Motor neuron (in vitro differentiated cells): ENCODE data around the gene PLCH2. TPM values are rescaled to one million over a fixed set of nuclear protein-coding genes. Genes with fewer than 3 reads are reported as not detected.

Source experiments
- ATAC-seq, 8 experiments: fragments of 200-7000 bp; cut with Tn5 transposase; replicated peaks in 6 of 8; 2 replicates each; pipeline ENCODE4 v1.8.0; 2021; ENCODE audit warnings: mild to moderate bottlenecking in 8 of 8, moderate library complexity in 8 of 8
- H3K27ac ChIP-seq, 2 donors: fragments of 250-450 bp; sonication (Bioruptor Pico); 2 replicates each; pipeline ENCODE4 v1.9.0; 2021; ENCODE audit warnings: antibody characterized with exemption in 2 of 2, mild to moderate bottlenecking in 2 of 2, moderate library complexity in 1 of 2
- H3K4me1 ChIP-seq, 2 donors: fragments of 250-450 bp; sonication (Bioruptor Pico); replicated peaks in 1 of 2; 2 replicates each; pipeline ENCODE4 v1.6.1; 2021; ENCODE audit warnings: antibody characterized with exemption in 2 of 2, mild to moderate bottlenecking in 2 of 2, moderate library complexity in 1 of 2
- H3K4me3 ChIP-seq, 5 donors: fragments of 250-450 bp; sonication (Bioruptor Pico); 2 replicates each; pipeline ENCODE4 v1.9.0; 2021; ENCODE audit warnings: antibody characterized with exemption in 5 of 5, mild to moderate bottlenecking in 5 of 5, moderate library complexity in 4 of 5
- WGBS, 10 experiments: fragments of 450-650 bp; shearing (Covaris generic); methylation state at CpG; one replicate each; pipeline ENCODE4 v1.0.0; 2022; 5-methylcytosine and 5-hydroxymethylcytosine counted together
- in situ Hi-C, 9 experiments: fragments of 400-800 bp; cut with MboI; loops; one replicate each; pipeline ENCODE4 v1.15.0; 2021; ENCODE audit warnings: low sequenced_read_pairs in 9 of 9, low pct_unique_long_range_greater_than_20kb in 2 of 9; ENCODE audit not compliant: unreplicated experiment in 9 of 9
- total RNA-seq, 8 experiments: library from RNA; unstranded; fragments of 300-600 nt; gene quantifications; 2 replicates each; pipeline versions ENCODE4 v1.2.3 to v1.2.4, GENCODE V29; 2022

PLCH2 gene
- total RNA-seq, 8 experiments from 2014 or later, result 0.51 to 7.4 (median 4.9) TPM

DNA sequence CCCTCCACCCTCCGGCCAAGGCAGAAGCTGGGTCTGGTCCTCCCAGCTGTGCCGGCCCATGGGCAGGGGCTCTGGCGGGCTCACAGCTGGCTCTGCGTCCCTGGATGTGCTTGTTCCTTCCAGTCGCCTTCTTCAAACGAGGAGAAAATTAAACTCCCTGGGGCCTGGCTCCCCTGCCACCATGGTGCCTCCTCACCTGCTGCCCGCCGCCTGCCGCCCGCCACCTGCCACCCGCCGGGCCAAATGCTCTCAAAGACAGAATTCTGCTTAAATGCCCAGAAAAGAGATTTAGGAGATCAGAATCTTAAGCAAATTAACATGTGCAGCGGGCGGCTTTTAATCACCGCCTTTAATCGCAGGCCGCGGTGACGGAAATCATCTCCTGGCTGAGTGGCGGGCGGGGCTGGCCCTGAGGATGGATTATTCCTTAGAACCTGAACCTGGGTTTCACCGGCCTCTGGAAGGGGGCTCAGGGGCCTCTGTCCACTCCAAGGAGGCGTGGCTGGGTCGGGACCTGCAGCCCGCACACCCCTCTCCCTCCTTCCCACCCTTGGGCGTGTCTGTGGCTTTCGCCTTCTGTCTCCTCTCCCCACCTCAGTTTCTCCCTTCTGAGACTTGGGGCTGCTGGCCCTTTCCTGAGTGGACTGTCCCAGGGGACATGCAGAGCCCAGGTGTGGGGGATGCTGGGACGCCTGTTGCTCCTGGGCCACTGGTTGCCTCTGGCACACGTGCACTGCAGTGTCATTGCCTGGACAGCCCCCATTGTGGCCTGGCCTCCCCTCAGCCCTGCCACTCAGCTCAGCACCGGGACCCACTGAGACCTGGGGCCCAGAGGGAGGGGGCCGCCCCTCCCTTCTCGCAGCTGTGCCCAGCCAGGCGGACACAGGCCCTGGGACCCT is 10.5 kb upstream of the PLCH2 start:
- no peak for ATAC-seq
- in situ Hi-C loops, result no loop called here
- Histone ChIP-seq H3K4me1 (peaks cover 78 to 89% of the 10 kb centered on the region in 2 donors), H3K4me3 (no peak overlapping the region), H3K27ac (no peak overlapping the region)
- 30 to 80% (median 71%) methylated on average over 2 to 17 of the region's 33 CpGs; no CpG with 5 or more reads in 4 of the 10 experiments for WGBS, 10 experiments

DNA sequence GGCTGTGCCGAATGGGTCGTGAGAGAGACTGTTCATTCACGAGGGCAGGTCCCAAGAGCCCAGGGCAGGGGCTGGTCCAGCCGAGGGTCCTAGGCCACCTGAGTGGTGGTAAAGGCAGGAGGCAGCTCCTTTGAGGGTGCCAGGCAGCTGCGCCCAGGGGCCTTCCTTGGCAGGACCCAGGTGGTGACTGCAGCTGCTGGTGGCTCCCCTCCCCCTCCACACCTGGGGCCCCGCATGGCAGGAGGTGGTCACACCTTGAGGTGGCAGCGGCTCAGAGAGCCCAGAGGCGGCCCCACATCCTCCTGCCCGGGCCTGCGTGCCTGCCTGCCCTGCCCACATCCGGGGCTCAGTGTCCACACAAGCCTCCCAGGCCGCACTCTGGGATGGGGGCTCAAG is 9.8 kb upstream of the PLCH2 start:
- in situ Hi-C loops, result no loop called here
- 60 to 100% (median 67%) methylated on average over 1 to 7 of the region's 12 CpGs; no CpG with 5 or more reads in 6 of the 10 experiments for WGBS, 10 experiments
- Histone ChIP-seq H3K4me3 (no peak overlapping the region), H3K27ac (peak overlapping the region in 1 of 2 donors; percentile 5), H3K4me1 (peaks cover 84 to 90% of the 10 kb centered on the region in 2 donors)
- ATAC-seq, result no peak

- Histone ChIP-seq H3K4me1 (peaks cover 92% of the 10 kb centered on the region in 2 donors), H3K4me3 (peak overlapping the region; percentile 21 to 42 (median 37)), H3K27ac (peak overlapping the region in 1 of 2 donors; percentile 5)
- in situ Hi-C loops, result no loop called here
- peak in 7 of 8 experiments; percentile 13 to 67 (median 26) for ATAC-seq
- 0% methylated on average over 10 of the region's 30 CpGs; no CpG with 5 or more reads in 9 of the 10 experiments for WGBS, 10 experiments
Measured at GRCh38 chr1:2466958-2467554, 9.0 kb upstream of the PLCH2 start.

DNA sequence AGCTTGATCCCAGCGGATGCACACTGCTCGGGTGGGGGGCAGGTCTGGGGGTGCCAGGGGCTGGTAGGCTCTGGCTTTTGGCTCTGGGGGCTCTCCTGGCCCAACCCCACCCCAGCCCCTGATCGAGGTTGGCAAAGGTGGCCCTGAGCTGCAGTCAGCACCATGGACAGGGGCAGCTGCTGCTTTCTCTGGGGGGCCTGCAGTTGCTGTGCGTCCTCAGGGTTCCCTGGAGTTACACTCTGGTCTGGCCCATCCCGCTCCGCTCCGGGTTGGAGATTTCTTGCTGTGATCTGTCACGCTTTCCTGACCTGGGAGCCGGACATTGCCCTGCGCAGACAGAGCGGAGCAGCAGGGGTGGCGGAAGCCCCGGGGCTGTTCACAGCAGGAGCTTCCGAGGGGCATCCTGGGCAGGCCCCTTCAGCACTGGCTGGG is 8.0 kb upstream of the PLCH2 start:
- ATAC-seq, result peak in 3 of 8 experiments; percentile 15 to 64 (median 29)
- in situ Hi-C loops, result no loop called here
- Histone ChIP-seq H3K27ac (no peak overlapping the region), H3K4me1 (peaks cover 94 to 95% of the 10 kb centered on the region in 2 donors), H3K4me3 (peak overlapping the region in 1 of 5 donors; percentile 26)
- 26 to 60% (median 34%) methylated on average over 1 to 12 of the region's 14 CpGs; no CpG with 5 or more reads in 7 of the 10 experiments for WGBS, 10 experiments

DNA sequence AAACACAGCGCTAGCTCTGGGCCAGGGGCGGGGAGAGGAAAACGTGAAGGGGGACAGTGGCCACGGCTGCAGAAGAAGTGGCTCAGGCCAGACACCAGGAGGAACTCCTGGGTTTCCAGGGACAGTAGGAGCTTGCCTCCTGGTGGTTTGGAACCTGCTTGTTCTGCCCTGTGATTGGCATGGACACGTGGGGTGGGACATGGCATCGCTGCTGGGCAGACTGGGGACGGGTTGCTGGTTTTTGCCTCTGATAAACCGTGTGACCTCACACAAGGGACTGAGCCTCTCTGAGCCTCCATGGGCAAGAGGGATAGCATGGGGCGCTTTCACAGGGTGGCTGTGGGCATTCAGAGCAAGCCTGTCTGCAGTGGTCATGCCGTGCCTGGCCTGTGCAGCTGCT is 7.5 kb upstream of the PLCH2 start:
- no peak for ATAC-seq
- Histone ChIP-seq H3K4me1 (peaks cover 94 to 95% of the 10 kb centered on the region in 2 donors), H3K27ac (no peak overlapping the region), H3K4me3 (no peak overlapping the region)
- in situ Hi-C loops, result no loop called here
- 40 to 75% methylated on average over 2 to 7 of the region's 10 CpGs; no CpG with 5 or more reads in 8 of the 10 experiments for WGBS, 10 experiments

GRCh38 chr1:2469103-2469940 is 6.8 kb upstream of the PLCH2 start:
- Histone ChIP-seq H3K27ac (no peak overlapping the region), H3K4me1 (peaks cover 94 to 95% of the 10 kb centered on the region in 2 donors), H3K4me3 (no peak overlapping the region)
- 0 to 71% (median 47%) methylated on average over 3 to 16 of the region's 25 CpGs; no CpG with 5 or more reads in 7 of the 10 experiments for whole genome bisulfite sequencing, 10 experiments
- ATAC-seq, result no peak
- in situ Hi-C loops, result no loop called here

DNA sequence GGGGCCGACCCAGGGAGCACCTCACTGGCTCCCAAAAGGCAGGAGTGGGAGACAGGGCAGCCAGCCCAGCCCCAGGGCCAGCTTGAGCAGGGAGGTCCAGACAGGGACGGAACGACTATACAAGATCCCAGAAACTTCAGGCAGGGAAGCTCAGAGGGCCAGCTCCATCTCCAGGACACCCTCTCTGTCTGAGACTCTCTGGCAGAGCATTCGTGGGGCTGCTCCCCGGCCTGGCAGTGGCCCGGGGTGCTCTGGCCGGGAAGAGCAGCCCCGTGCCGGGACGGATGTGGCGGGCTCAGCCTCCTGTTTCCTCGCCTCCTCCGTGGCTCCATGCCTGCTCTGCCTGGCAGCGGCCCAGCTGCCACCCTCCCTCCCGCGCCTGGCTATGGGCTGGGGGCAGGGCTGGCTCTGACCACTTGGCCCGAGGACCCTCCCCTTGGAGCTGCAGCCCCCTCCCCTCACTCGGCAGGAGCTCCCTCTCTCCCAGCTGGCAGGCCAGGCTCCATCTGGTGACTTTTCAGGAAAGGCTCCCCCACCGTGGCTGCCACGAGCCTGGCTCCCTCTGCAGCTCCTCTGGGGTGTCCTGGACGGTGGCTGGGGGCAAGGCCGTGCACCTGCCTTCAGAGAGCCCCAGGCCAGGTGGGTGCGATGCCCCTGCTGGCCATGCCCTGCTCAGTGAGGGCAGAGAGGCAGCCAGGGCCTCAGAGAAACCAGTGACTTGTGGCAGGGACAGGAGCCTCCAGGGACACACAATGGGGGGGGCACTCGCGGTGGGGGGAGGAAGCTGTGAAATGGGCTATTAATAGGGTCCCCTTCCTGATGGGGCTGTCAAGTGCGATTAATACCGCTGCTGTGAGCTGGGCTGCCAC is 5.6 kb upstream of the PLCH2 start:
- no peak overlapping the region for H3K4me3 ChIP-seq
- H3K4me1 ChIP-seq, result peaks cover 100% of the 10 kb centered on the region in 2 donors
- WGBS, 10 experiments, result 40 to 80% (median 61%) methylated on average over 1 to 5 of the region's 27 CpGs; no CpG with 5 or more reads in 7 of the 10 experiments
- H3K27ac ChIP-seq, result peak overlapping the region; percentile 3 to 11
- in situ Hi-C loops, result no loop called here
- no peak for ATAC-seq

DNA sequence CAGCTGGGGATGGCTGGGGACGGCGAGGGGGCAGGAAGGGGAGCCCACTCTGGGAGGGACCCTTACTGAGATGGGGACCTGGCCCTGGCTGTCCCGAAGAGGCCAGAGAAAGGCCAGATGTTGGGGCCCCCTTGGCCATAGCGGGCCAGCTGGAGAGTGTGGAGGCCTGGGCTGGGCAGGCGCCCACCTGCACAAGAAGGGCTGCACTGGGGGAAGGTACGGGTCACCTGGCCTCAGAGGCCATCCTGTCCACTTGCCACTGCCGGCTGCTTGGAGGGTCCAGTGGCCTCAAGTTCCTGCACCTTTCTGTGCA is 5.0 kb upstream of the PLCH2 start:
- peak overlapping the region in 1 of 2 donors; percentile 68 for H3K27ac ChIP-seq
- peaks cover 100% of the 10 kb centered on the region in 2 donors for H3K4me1 ChIP-seq
- no peak for ATAC-seq
- H3K4me3 ChIP-seq, result no peak overlapping the region
- in situ Hi-C loops, result no loop called here
- WGBS, 10 experiments, result 100% methylated on average over 1 of the region's 7 CpGs; no CpG with 5 or more reads in 9 of the 10 experiments

DNA sequence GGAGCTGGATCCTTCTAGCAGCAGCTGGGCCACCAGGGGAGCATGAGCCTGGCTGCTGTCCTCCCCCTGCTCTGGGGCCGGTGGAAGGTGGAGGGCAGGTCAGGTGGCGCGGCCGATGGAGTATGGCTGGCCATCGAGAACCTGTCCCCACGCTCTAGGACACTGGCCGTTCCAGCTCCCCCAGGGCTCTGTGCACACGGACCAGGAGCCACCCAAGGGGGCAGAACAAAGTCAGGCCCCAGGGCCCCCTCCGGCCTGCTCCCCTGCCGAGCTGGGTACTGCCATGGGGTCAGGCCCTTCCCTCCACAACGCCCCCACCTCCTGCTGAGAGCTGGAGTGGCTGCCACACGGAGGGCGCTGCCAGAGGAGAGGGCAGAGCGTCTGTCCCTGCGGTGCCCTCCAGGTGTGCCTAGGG is 4.5 kb upstream of the PLCH2 start:
- Histone ChIP-seq H3K27ac (peak overlapping the region; percentile 66 to 68), H3K4me1 (peaks cover 100% of the 10 kb centered on the region in 2 donors), H3K4me3 (no peak overlapping the region)
- no peak for ATAC-seq
- 74 to 88% (median 84%) methylated on average over 5 to 13 of the region's 15 CpGs; no CpG with 5 or more reads in 7 of the 10 experiments for WGBS, 10 experiments
- in situ Hi-C loops, result no loop called here

DNA sequence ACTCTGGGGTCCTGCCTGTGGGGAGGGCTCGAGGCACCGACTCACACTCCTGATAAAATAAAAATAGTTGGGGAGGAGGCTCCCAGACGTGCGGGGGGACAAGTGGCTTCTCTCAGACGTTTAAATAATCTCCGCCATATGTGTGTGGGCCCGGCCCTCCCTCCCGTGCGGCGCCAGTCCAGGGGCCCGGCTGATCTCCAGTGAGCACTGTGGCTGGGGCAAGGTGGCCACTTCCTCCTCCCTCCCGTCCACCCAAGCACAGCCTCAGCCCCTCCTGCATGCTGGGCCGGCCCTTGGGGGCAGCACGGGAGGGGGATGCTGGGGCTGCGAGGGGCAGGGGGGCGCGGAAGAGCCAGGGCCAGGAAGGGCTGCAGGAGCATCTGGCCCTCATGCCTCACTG is 4.0 kb upstream of the PLCH2 start:
- 87% methylated on average over 4 of the region's 17 CpGs; no CpG with 5 or more reads in 9 of the 10 experiments for WGBS, 10 experiments
- Histone ChIP-seq H3K4me3 (no peak overlapping the region), H3K27ac (peak overlapping the region; percentile 66 to 68), H3K4me1 (peaks cover 100% of the 10 kb centered on the region in 2 donors)
- ATAC-seq, result peak in 3 of 8 experiments; percentile 3 to 5 (median 4)
- in situ Hi-C loops, result no loop called here

DNA sequence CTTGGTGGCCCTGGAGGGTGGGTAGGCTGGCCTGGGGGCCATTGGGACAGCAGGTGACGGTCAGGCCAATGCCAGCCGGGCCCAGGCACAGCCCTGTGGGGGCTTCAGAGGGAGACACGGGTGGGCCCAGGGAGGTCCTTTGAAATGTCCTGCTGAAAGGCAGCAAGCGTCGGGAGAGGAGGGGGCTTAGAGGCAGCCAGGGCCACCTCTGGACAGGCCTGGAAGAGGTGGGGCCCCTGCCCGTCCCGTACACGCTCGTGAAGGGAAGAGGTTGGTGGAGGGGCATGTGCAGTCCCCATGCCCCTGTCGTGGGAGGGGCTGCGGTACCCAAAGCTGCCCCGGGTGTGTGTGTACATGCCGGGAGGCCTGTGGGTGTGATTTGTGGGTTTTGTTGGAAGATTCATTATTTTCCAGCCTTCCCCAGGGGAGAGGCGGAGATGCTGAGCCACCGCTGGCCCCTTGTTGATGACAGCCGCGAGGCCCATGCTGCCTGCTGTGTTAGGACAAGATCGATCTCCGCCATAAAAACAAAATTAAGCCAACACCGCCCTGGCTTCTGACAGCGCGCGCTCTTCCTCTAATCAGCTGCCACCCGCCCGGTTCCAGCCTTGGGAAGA is 3.4 kb upstream of the PLCH2 start:
- Histone ChIP-seq H3K27ac (peak overlapping the region; percentile 66 to 68), H3K4me3 (no peak overlapping the region), H3K4me1 (peaks cover 100% of the 10 kb centered on the region in 2 donors)
- ATAC-seq, result peak in 5 of 8 experiments; percentile 26 to 62 (median 35)
- in situ Hi-C loops, result no loop called here
- 12 to 45% (median 19%) methylated on average over 4 to 14 of the region's 25 CpGs; no CpG with 5 or more reads in 5 of the 10 experiments for WGBS, 10 experiments
